ENCODE results near the gene PNMA6F.

GRCh38 chrX:153306527-153307115, 14.9 kb downstream of the PNMA6F start:
- TF ChIP-seq EZH2 (IDR thresholded peaks at IDR 0.05): no peak
- no peak for TF ChIP-seq CTCF (IDR thresholded peaks at IDR 0.05)

Measured in neural progenitor cell (in vitro differentiated cells).